Neural cell (in vitro differentiated cells): ENCODE data around the gene DCDC2B.

Experiments used
- CTCF ChIP-seq: fragments of 450-650 bp; IDR thresholded peaks from 2 replicates; pipeline ENCODE4 v1.5.1; 2014; ENCODE audit warnings: antibody characterized with exemption, mild to moderate bottlenecking, moderate library complexity; ENCODE audit not compliant: poor library complexity, severe bottlenecking
- RAD21 ChIP-seq: fragments of 450-650 bp; conservative IDR thresholded peaks from 2 replicates; pipeline ENCODE4 v1.6.1; 2014; ENCODE audit warnings: antibody characterized with exemption, mild to moderate bottlenecking, moderate library complexity
- REST ChIP-seq: IDR thresholded peaks from 2 replicates; pipeline ENCODE4 v1.6.1; 2012; ENCODE audit warnings: borderline replicate concordance

DNA sequence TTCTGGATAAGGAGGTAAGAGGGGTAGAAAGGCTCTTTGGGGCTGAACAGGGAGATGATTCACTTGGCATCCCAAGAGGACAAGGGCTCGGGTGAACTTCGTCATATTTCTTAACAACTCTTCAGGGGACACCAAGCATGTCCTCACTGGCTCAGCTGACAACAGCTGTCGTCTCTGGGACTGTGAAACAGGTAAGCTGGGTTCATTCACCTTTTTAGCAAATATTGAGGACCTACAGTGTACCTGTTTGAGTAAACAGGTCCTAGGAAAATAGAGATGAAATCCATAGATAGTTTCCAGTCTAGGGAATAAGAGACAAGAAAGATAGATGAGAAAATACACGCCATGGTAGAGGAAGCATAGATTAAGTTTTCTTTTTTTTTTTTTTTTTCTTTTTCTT is 15.4 kb downstream of the DCDC2B start:
- TF ChIP-seq RAD21 = no peak
- TF ChIP-seq CTCF = no peak
- no peak for TF ChIP-seq REST
